Measurements from ENCODE around the gene TRRAP. TPM values are rescaled to one million over a fixed set of nuclear protein-coding genes. Genes with fewer than 3 reads are reported as not detected.

The TRRAP gene
- total RNA-seq, 4 donors from 2014 or later: 15.2 to 18.8 (median 17.0) TPM

GRCh38 chr7:98985945-98986344, 107.6 kb downstream of the TRRAP start:
- intact Hi-C loops (cut with DNase I; ENCODE audit: low total_unique reads): no loop called here
- H3K36me3 ChIP-seq: peaks cover 2 to 98% of the 10 kb centered on the region in 2 donors
- TF ChIP-seq CTCF (IDR thresholded peaks at IDR 0.05 in 4 of 5, conservative IDR thresholded peaks at IDR 0.05 in 1 of 5) (no peak), POLR2A (IDR thresholded peaks at IDR 0.05) (no peak)

GRCh38 chr7:98988641-98989040, 110.3 kb downstream of the TRRAP start:
- no peaks in the 10 kb centered on the region for H3K9me3 ChIP-seq
- no peak for TF ChIP-seq CTCF (IDR thresholded peaks at IDR 0.05 in 4 of 5, conservative IDR thresholded peaks at IDR 0.05 in 1 of 5)
- no peak for TF ChIP-seq POLR2A (IDR thresholded peaks at IDR 0.05)
- no peak for DNase-seq

More at GRCh38 chr7:98985945-98986344, 107.6 kb downstream of the TRRAP start:
- Histone ChIP-seq H3K27me3 (no peaks in the 10 kb centered on the region), H3K27ac (no peak overlapping the region), H3K9me3 (no peaks in the 10 kb centered on the region), H3K4me1 (no peaks in the 10 kb centered on the region), H3K4me3 (no peak overlapping the region)
- in situ Hi-C loops (cut with MboI; ENCODE audit: low sequenced_read_pairs in 4 of 4): no loop called here
- ATAC-seq (no peak), DNase-seq (no peak)

GRCh38 chr7:98990356-98990755, 112.0 kb downstream of the TRRAP start:
- H3K27me3 ChIP-seq: no peaks in the 10 kb centered on the region
- no peak overlapping the region for H3K4me3 ChIP-seq
- in situ Hi-C loops (cut with MboI; ENCODE audit: low sequenced_read_pairs in 4 of 4) (no loop called here), intact Hi-C loops (cut with DNase I; ENCODE audit: low total_unique reads) (no loop called here)
- peaks cover 2 to 98% of the 10 kb centered on the region in 2 donors for H3K36me3 ChIP-seq
- no peaks in the 10 kb centered on the region for H3K9me3 ChIP-seq
- DNase-seq (no peak), ATAC-seq (no peak)
- no peak overlapping the region for H3K27ac ChIP-seq
- no peaks in the 10 kb centered on the region for H3K4me1 ChIP-seq
- no peak for TF ChIP-seq POLR2A (IDR thresholded peaks at IDR 0.05)
- TF ChIP-seq CTCF (IDR thresholded peaks at IDR 0.05 in 4 of 5, conservative IDR thresholded peaks at IDR 0.05 in 1 of 5): no peak

More at GRCh38 chr7:98988641-98989040, 110.3 kb downstream of the TRRAP start:
- H3K27me3 ChIP-seq: no peaks in the 10 kb centered on the region
- H3K4me1 ChIP-seq: no peaks in the 10 kb centered on the region
- H3K27ac ChIP-seq: no peak overlapping the region
- intact Hi-C loops (cut with DNase I; ENCODE audit: low total_unique reads): no loop called here
- in situ Hi-C loops (cut with MboI; ENCODE audit: low sequenced_read_pairs in 4 of 4): no loop called here
- no peak overlapping the region for H3K4me3 ChIP-seq
- H3K36me3 ChIP-seq: peaks cover 2 to 98% of the 10 kb centered on the region in 2 donors
- no peak for ATAC-seq

- Histone ChIP-seq H3K4me1 (no peaks in the 10 kb centered on the region), H3K27ac (no peak overlapping the region), H3K9me3 (no peaks in the 10 kb centered on the region), H3K27me3 (no peaks in the 10 kb centered on the region), H3K4me3 (no peak overlapping the region), H3K36me3 (peaks cover 2 to 98% of the 10 kb centered on the region in 2 donors)
- ATAC-seq (no peak), DNase-seq (no peak)
- TF ChIP-seq POLR2A (IDR thresholded peaks at IDR 0.05): no peak
- TF ChIP-seq CTCF (IDR thresholded peaks at IDR 0.05 in 4 of 5, conservative IDR thresholded peaks at IDR 0.05 in 1 of 5): no peak
- in situ Hi-C loops (cut with MboI; ENCODE audit: low sequenced_read_pairs in 4 of 4): no loop called here
- intact Hi-C loops (cut with DNase I; ENCODE audit: low total_unique reads): no loop called here
Measured at GRCh38 chr7:98991141-98991540, 112.8 kb downstream of the TRRAP start.

- in situ Hi-C loops (cut with MboI; ENCODE audit: low sequenced_read_pairs in 4 of 4) (no loop called here), intact Hi-C loops (cut with DNase I; ENCODE audit: low total_unique reads) (no loop called here)
- H3K4me1 ChIP-seq: no peaks in the 10 kb centered on the region
- H3K36me3 ChIP-seq: peaks cover 0 to 98% of the 10 kb centered on the region in 2 donors
- H3K27me3 ChIP-seq: no peaks in the 10 kb centered on the region
- no peak for TF ChIP-seq CTCF (IDR thresholded peaks at IDR 0.05 in 4 of 5, conservative IDR thresholded peaks at IDR 0.05 in 1 of 5)
- no peak for TF ChIP-seq POLR2A (IDR thresholded peaks at IDR 0.05)
- ATAC-seq (no peak), DNase-seq (no peak)
- no peak overlapping the region for H3K4me3 ChIP-seq
- H3K27ac ChIP-seq: no peak overlapping the region
- no peaks in the 10 kb centered on the region for H3K9me3 ChIP-seq
Measured at GRCh38 chr7:98992076-98992475, 113.7 kb downstream of the TRRAP start.
